Activated naive CD4-positive, alpha-beta T cell treated with anti-CD3 and anti-CD28 coated beads, Interleukin-2, amount 10 ng/mL, durations not matched to agents 7 days and 5 days (primary cell): ENCODE measurements around the gene SERBP1.

Source experiments
- CTCF ChIA-PET: fragments of 350-600 bp; sonication (Branson Sonifier 250); formaldehyde crosslinking; loops from one replicate; lab custom pipeline; 2021; ENCODE audit warnings: antibody characterized with exemption; lab: Charles Lee
- DNase-seq: peaks from one replicate; pipeline ENCODE4 v3.0.0-alpha.2; 2020
- H3K27ac Mint-ChIP-seq: one replicate; pipeline ENCODE4 v1.8.0; 2021; ENCODE audit warnings: mild to moderate bottlenecking, moderate library complexity, mixed read lengths
- H3K27me3 Mint-ChIP-seq: one replicate; pipeline ENCODE4 v1.8.0; 2021; ENCODE audit warnings: mild to moderate bottlenecking, mixed read lengths
- H3K36me3 Mint-ChIP-seq: one replicate; pipeline ENCODE4 v1.8.0; 2021; ENCODE audit warnings: mixed read lengths
- H3K4me1 Mint-ChIP-seq: one replicate; pipeline ENCODE4 v1.8.0; 2021; ENCODE audit warnings: mixed read lengths
- H3K4me3 Mint-ChIP-seq: one replicate; pipeline ENCODE4 v1.8.0; 2021; ENCODE audit warnings: mild to moderate bottlenecking, moderate library complexity, mixed read lengths
- H3K9me3 Mint-ChIP-seq: one replicate; pipeline ENCODE4 v1.8.0; 2021; ENCODE audit warnings: mixed read lengths

Gene SERBP1

GRCh38 chr1:67381154-67381553 is 49.0 kb downstream of the SERBP1 start:
- Mint-ChIP-seq H3K9me3 (peaks cover 28% of the 10 kb centered on the region), H3K27me3 (no peaks in the 10 kb centered on the region), H3K4me3 (no peak overlapping the region), H3K36me3 (peaks cover 82% of the 10 kb centered on the region), H3K27ac (no peak overlapping the region), H3K4me1 (peaks cover 7% of the 10 kb centered on the region)
- CTCF ChIA-PET = no interaction called here
- DNase-seq = no peak

- peaks cover 61% of the 10 kb centered on the region for H3K36me3 Mint-ChIP-seq
- no peak overlapping the region for H3K4me3 Mint-ChIP-seq
- peaks cover 7% of the 10 kb centered on the region for H3K4me1 Mint-ChIP-seq
- no peaks in the 10 kb centered on the region for H3K9me3 Mint-ChIP-seq
- DNase-seq = no peak
- CTCF ChIA-PET = interaction anchor here (0.9 kb wide), 1 partner anchor 31 kb away, joined by 3 read pairs; no protein-coding TSS in a partner anchor
- H3K27ac Mint-ChIP-seq = no peak overlapping the region
- no peaks in the 10 kb centered on the region for H3K27me3 Mint-ChIP-seq
Measured at GRCh38 chr1:67377253-67377652, 52.9 kb downstream of the SERBP1 start.

GRCh38 chr1:67376381-67376780 is 53.8 kb downstream of the SERBP1 start:
- H3K9me3 Mint-ChIP-seq = no peaks in the 10 kb centered on the region
- CTCF ChIA-PET = interaction anchor here (0.9 kb wide), 1 partner anchor 32 kb away, joined by 3 read pairs; no protein-coding TSS in a partner anchor
- no peak overlapping the region for H3K27ac Mint-ChIP-seq
- H3K4me3 Mint-ChIP-seq = no peak overlapping the region
- H3K36me3 Mint-ChIP-seq = peaks cover 60% of the 10 kb centered on the region
- H3K27me3 Mint-ChIP-seq = no peaks in the 10 kb centered on the region
- DNase-seq = no peak
- H3K4me1 Mint-ChIP-seq = peaks cover 7% of the 10 kb centered on the region

GRCh38 chr1:67372898-67373297 is 57.3 kb downstream of the SERBP1 start:
- CTCF ChIA-PET = no interaction called here

GRCh38 chr1:67372136-67372535 is 58.1 kb downstream of the SERBP1 start:
- CTCF ChIA-PET = interaction anchor here (1.0 kb wide), 1 partner anchor 35 kb away, joined by 3 read pairs; no protein-coding TSS in a partner anchor
- Mint-ChIP-seq H3K4me1 (peaks cover 1% of the 10 kb centered on the region), H3K9me3 (no peaks in the 10 kb centered on the region), H3K4me3 (no peak overlapping the region), H3K27ac (no peak overlapping the region), H3K36me3 (peaks cover 55% of the 10 kb centered on the region), H3K27me3 (no peaks in the 10 kb centered on the region)
- DNase-seq = no peak

More at GRCh38 chr1:67372898-67373297, 57.3 kb downstream of the SERBP1 start:
- H3K27ac Mint-ChIP-seq = no peak overlapping the region
- no peaks in the 10 kb centered on the region for H3K9me3 Mint-ChIP-seq
- no peak for DNase-seq
- peaks cover 7% of the 10 kb centered on the region for H3K4me1 Mint-ChIP-seq
- H3K4me3 Mint-ChIP-seq = no peak overlapping the region
- no peaks in the 10 kb centered on the region for H3K27me3 Mint-ChIP-seq
- peaks cover 58% of the 10 kb centered on the region for H3K36me3 Mint-ChIP-seq

GRCh38 chr1:67371681-67372080 is 58.5 kb downstream of the SERBP1 start:
- CTCF ChIA-PET = interaction anchor here (1.0 kb wide), 1 partner anchor 35 kb away, joined by 3 read pairs; no protein-coding TSS in a partner anchor
- Mint-ChIP-seq H3K4me3 (no peak overlapping the region), H3K27ac (no peak overlapping the region)

GRCh38 chr1:67371043-67371442 is 59.2 kb downstream of the SERBP1 start:
- DNase-seq = no peak
- Mint-ChIP-seq H3K4me1 (no peaks in the 10 kb centered on the region), H3K36me3 (peaks cover 49% of the 10 kb centered on the region), H3K27ac (no peak overlapping the region), H3K9me3 (no peaks in the 10 kb centered on the region), H3K27me3 (no peaks in the 10 kb centered on the region), H3K4me3 (no peak overlapping the region)
- CTCF ChIA-PET = no interaction called here

More at GRCh38 chr1:67371681-67372080, 58.5 kb downstream of the SERBP1 start:
- no peaks in the 10 kb centered on the region for H3K27me3 Mint-ChIP-seq
- peaks cover 53% of the 10 kb centered on the region for H3K36me3 Mint-ChIP-seq
- no peaks in the 10 kb centered on the region for H3K9me3 Mint-ChIP-seq
- DNase-seq = no peak
- no peaks in the 10 kb centered on the region for H3K4me1 Mint-ChIP-seq

GRCh38 chr1:67368046-67368514 is 62.1 kb downstream of the SERBP1 start:
- Mint-ChIP-seq H3K4me1 (no peaks in the 10 kb centered on the region), H3K36me3 (peaks cover 43% of the 10 kb centered on the region), H3K27ac (no peak overlapping the region), H3K27me3 (no peaks in the 10 kb centered on the region), H3K4me3 (no peak overlapping the region), H3K9me3 (no peaks in the 10 kb centered on the region)
- CTCF ChIA-PET = interaction anchor here (1.0 kb wide), 1 partner anchor 35 kb away, joined by 3 read pairs; no protein-coding TSS in a partner anchor
- DNase-seq = no peak

- no peak for DNase-seq
- H3K36me3 Mint-ChIP-seq = peaks cover 45% of the 10 kb centered on the region
- no peaks in the 10 kb centered on the region for H3K4me1 Mint-ChIP-seq
- no peak overlapping the region for H3K27ac Mint-ChIP-seq
- H3K4me3 Mint-ChIP-seq = no peak overlapping the region
- CTCF ChIA-PET = interaction anchor here (1.0 kb wide), 1 partner anchor 35 kb away, joined by 3 read pairs; no protein-coding TSS in a partner anchor
- no peaks in the 10 kb centered on the region for H3K27me3 Mint-ChIP-seq
- no peaks in the 10 kb centered on the region for H3K9me3 Mint-ChIP-seq
Measured at GRCh38 chr1:67367370-67368045, 62.7 kb downstream of the SERBP1 start.

- H3K36me3 Mint-ChIP-seq = peaks cover 28% of the 10 kb centered on the region
- no peak overlapping the region for H3K4me3 Mint-ChIP-seq
- DNase-seq = no peak
- no peaks in the 10 kb centered on the region for H3K9me3 Mint-ChIP-seq
- no peaks in the 10 kb centered on the region for H3K27me3 Mint-ChIP-seq
- peak overlapping the region; percentile 24 for H3K27ac Mint-ChIP-seq
- H3K4me1 Mint-ChIP-seq = peaks cover 17% of the 10 kb centered on the region
- CTCF ChIA-PET = no interaction called here
Measured at GRCh38 chr1:67361641-67362040, 68.6 kb downstream of the SERBP1 start.

- peak overlapping the region; percentile 25 for H3K27ac Mint-ChIP-seq
- H3K4me1 Mint-ChIP-seq = peaks cover 17% of the 10 kb centered on the region
- DNase-seq = no peak
Measured at GRCh38 chr1:67359592-67359991, 70.6 kb downstream of the SERBP1 start.

More at GRCh38 chr1:67359592-67359991, 70.6 kb downstream of the SERBP1 start:
- Mint-ChIP-seq H3K9me3 (no peaks in the 10 kb centered on the region), H3K4me3 (no peak overlapping the region), H3K36me3 (peaks cover 36% of the 10 kb centered on the region), H3K27me3 (no peaks in the 10 kb centered on the region)
- CTCF ChIA-PET = no interaction called here
